Thyroid gland (tissue), 4 donors: ENCODE measurements around the gene RPL36.

Source experiments
- POLR2A ChIP-seq, 2 donors: fragments of 450-650 bp; IDR thresholded peaks; one replicate each; pipeline ENCODE4 v1.6.1; 2017; ENCODE audit warnings: antibody characterized with exemption in 2 of 2, mild to moderate bottlenecking in 2 of 2, moderate library complexity in 1 of 2
- TF ChIP-seq, protein P1 (sequence below), 6 experiments: fragments of 200-600 bp in 3 of 6; fragments of 450-650 bp in 3 of 6; sonication (generic) in 3 of 6; IDR thresholded peaks; one replicate each; pipeline ENCODE4 v1.5.1; 2016 to 2019; ENCODE audit warnings: antibody characterized with exemption in 6 of 6, mild to moderate bottlenecking in 2 of 6, inconsistent platforms in 1 of 6, moderate library complexity in 1 of 6

DNA sequence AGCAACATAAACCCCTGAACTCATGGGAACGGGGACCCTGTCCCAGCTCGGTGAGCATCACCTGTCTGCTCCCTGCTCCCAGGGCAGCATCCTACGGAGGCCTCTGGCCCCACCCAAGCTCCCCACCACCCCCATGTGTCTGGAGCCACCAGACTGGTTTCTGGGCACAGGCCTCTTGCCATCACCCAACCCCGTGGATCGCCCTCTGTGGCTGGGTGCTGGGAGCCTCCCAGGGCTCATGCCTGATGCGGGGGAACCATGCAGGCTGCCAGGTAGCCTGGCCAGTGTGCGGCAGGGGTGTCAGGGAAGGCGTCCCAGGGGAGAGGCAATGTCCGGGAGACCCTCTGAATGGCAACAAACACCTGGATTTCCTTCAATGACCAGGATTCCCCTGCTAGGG is 12.5 kb upstream of the RPL36 start:
- TF ChIP-seq, protein P1, sequence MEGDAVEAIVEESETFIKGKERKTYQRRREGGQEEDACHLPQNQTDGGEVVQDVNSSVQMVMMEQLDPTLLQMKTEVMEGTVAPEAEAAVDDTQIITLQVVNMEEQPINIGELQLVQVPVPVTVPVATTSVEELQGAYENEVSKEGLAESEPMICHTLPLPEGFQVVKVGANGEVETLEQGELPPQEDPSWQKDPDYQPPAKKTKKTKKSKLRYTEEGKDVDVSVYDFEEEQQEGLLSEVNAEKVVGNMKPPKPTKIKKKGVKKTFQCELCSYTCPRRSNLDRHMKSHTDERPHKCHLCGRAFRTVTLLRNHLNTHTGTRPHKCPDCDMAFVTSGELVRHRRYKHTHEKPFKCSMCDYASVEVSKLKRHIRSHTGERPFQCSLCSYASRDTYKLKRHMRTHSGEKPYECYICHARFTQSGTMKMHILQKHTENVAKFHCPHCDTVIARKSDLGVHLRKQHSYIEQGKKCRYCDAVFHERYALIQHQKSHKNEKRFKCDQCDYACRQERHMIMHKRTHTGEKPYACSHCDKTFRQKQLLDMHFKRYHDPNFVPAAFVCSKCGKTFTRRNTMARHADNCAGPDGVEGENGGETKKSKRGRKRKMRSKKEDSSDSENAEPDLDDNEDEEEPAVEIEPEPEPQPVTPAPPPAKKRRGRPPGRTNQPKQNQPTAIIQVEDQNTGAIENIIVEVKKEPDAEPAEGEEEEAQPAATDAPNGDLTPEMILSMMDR (IDR thresholded peaks at IDR 0.05) = no peak
- no peak for TF ChIP-seq POLR2A (IDR thresholded peaks at IDR 0.05)
